A549 treated with AZD9567 at 1 μM for 4 hours (cell line): ENCODE measurements around the gene PRDM5. TPM values are rescaled to one million over a fixed set of nuclear protein-coding genes. Genes with fewer than 3 reads are reported as not detected.

ENCODE experiments used
- total RNA-seq: library from RNA; stranded (reverse); fragments of 200-300 nt; extraction: Qiagen RNA extraction; gene quantifications from 5 replicates; pipeline ENCODE4 v1.2.3, GENCODE V29; 2022; ENCODE audit not compliant: insufficient read depth

PRDM5 gene
- 3.6 to 5.6 TPM (median 4.5 TPM) in 5 replicates for total RNA-seq

DNA sequence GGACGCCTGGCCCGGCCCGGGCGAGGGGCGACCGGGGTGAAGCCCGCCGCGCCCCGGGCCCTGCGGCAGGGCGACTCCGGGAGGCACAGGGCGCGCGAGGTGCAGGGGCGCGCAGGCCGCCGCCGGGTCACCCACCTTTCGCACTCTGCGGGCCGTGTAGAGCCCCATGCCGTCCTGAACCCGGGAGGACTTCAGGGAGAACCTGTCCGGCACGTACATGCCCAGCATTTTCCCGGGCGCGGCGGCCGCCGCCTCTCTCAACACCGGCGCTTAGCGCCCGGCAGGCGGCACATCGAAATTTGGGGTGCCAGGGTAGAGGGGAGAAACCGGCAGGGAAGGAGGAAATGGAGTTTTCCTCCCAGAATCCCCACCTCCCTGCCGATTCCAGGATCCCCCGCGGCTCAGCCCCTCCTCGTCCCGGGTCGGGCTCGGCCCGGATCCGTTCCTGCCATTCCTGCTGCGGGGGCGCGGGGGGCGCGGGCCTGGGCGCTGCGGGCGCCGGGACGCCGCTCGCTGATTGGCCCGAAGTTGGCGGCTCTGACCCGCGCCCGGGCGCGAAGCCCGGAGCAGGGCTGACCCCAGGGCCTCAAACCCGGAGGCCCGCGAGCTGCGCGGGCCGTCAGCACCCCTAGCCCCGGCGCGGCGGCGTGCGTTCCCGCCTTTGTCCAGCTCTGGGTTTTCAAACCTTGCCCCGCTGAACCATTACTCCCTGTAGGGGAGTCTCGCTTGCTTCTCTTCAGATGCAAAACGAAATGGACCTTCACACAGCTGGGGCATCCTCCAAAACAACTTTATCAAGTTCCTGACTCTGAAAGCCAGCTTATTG is at the start of gene PRDM5:
Gene PRDM5, minus strand, starts transcription at position 346 of the 826 bp plus-strand sequence. Its CDS starts 118 bp downstream, at position 228.

Other genes with a start within 250 kb of the PRDM5 start
- not detected in 5 replicates for gene NDNF, start 149.8 kb upstream of the PRDM5 start, total RNA-seq
- 0.13 to 0.41 TPM (median 0.27 TPM) in 4 of 5 replicates, not detected in the other for gene TNIP3, start 241.6 kb upstream of the PRDM5 start, total RNA-seq